Neutrophil (primary cell): Measurements from ENCODE around the gene GJC3.
"Not testable (repeated sequence)": the region's sequence is repeated elsewhere in the genome, so short reads cannot be mapped to it uniquely, and the experiment has no call there.

Source experiments
- H3K27ac ChIP-seq: fragments of 200-600 bp; sonication (generic); 2 replicates; pipeline ENCODE4 v1.5.1; 2016; ENCODE audit warnings: mild to moderate bottlenecking, moderate library complexity
- H3K27me3 ChIP-seq: fragments of 200-600 bp; sonication (generic); 2 replicates; pipeline ENCODE4 v1.6.0; 2016; ENCODE audit warnings: mild to moderate bottlenecking
- H3K36me3 ChIP-seq: fragments of 200-600 bp; sonication (generic); 2 replicates; pipeline ENCODE4 v1.5.1; 2017
- H3K4me1 ChIP-seq, 2 experiments: fragments of 200-600 bp in 1 of 2; sonication (generic) in 1 of 2; 1 replicate in 1 of 2; 2 replicates in 1 of 2; pipeline versions ENCODE4 v1.5.1 to v1.6.1; 2013 to 2016; ENCODE audit warnings: low read depth in 1 of 2, low read length in 1 of 2, mild to moderate bottlenecking in 1 of 2, moderate library complexity in 1 of 2; ENCODE audit not compliant: control insufficient read depth in 1 of 2, insufficient read depth in 1 of 2
- H3K4me3 ChIP-seq, 2 experiments: fragments of 200-600 bp in 1 of 2; sonication (generic) in 1 of 2; 1 replicate in 1 of 2; 2 replicates in 1 of 2; pipeline ENCODE4 v1.5.1; 2013 to 2016; ENCODE audit warnings: low read depth in 1 of 2, low read length in 1 of 2, mild to moderate bottlenecking in 1 of 2, moderate library complexity in 1 of 2
- H3K9me3 ChIP-seq: fragments of 200-600 bp; sonication (generic); 2 replicates; pipeline ENCODE4 v1.5.1; 2016
- CTCF ChIP-seq: fragments of 200-600 bp; sonication (generic); IDR thresholded peaks from 2 replicates; pipeline ENCODE4 v1.5.1; 2016; ENCODE audit warnings: antibody characterized with exemption

Gene GJC3

GRCh38 chr7:99971242-99971641, 41.8 kb upstream of the GJC3 start:
- peaks cover 59% of the 10 kb centered on the region for H3K27me3 ChIP-seq
- H3K9me3 ChIP-seq = no peaks in the 10 kb centered on the region

GRCh38 chr7:99969813-99970212, 40.4 kb upstream of the GJC3 start:
- H3K27me3 ChIP-seq = peaks cover 63% of the 10 kb centered on the region
- not testable (repeated sequence) for H3K36me3 ChIP-seq, H3K27ac ChIP-seq, H3K4me1 ChIP-seq, H3K4me3 ChIP-seq, H3K9me3 ChIP-seq

More at GRCh38 chr7:99971242-99971641, 41.8 kb upstream of the GJC3 start:
- no peaks in the 10 kb centered on the region for H3K4me1 ChIP-seq
- no peaks in the 10 kb centered on the region for H3K36me3 ChIP-seq
- no peak overlapping the region for H3K4me3 ChIP-seq
- H3K27ac ChIP-seq = no peak overlapping the region
- TF ChIP-seq CTCF = no peak

GRCh38 chr7:99969298-99969697, 39.9 kb upstream of the GJC3 start:
- TF ChIP-seq CTCF = no peak
- Histone ChIP-seq H3K36me3 (no peaks in the 10 kb centered on the region), H3K9me3 (no peaks in the 10 kb centered on the region), H3K4me1 (no peaks in the 10 kb centered on the region), H3K4me3 (no peak overlapping the region), H3K27ac (no peak overlapping the region), H3K27me3 (peaks cover 68% of the 10 kb centered on the region)

GRCh38 chr7:99958564-99959227, 29.3 kb upstream of the GJC3 start:
- Histone ChIP-seq H3K27ac (no peak overlapping the region), H3K4me3 (no peak overlapping the region), H3K9me3 (no peaks in the 10 kb centered on the region), H3K36me3 (no peaks in the 10 kb centered on the region), H3K27me3 (peaks cover 96% of the 10 kb centered on the region), H3K4me1 (peaks cover 2% of the 10 kb centered on the region in 2 experiments)
- no peak for TF ChIP-seq CTCF

GRCh38 chr7:99955247-99955646, 25.8 kb upstream of the GJC3 start:
- H3K27me3 ChIP-seq = peaks cover 76% of the 10 kb centered on the region
- no peaks in the 10 kb centered on the region for H3K9me3 ChIP-seq
- H3K36me3 ChIP-seq = no peaks in the 10 kb centered on the region
- peaks cover 6 to 8% of the 10 kb centered on the region in 2 experiments for H3K4me1 ChIP-seq
- no peak for TF ChIP-seq CTCF
- no peak overlapping the region for H3K4me3 ChIP-seq
- H3K27ac ChIP-seq = no peak overlapping the region

- H3K36me3 ChIP-seq, H3K4me1 ChIP-seq, H3K4me3 ChIP-seq, H3K9me3 ChIP-seq, H3K27ac ChIP-seq: not testable (repeated sequence)
- H3K27me3 ChIP-seq = peaks cover 76% of the 10 kb centered on the region
Measured at GRCh38 chr7:99954643-99955042, 25.2 kb upstream of the GJC3 start.

GRCh38 chr7:99953649-99954048, 24.2 kb upstream of the GJC3 start:
- no peak overlapping the region for H3K4me3 ChIP-seq
- no peak overlapping the region for H3K27ac ChIP-seq
- peaks cover 73% of the 10 kb centered on the region for H3K27me3 ChIP-seq
- no peaks in the 10 kb centered on the region for H3K9me3 ChIP-seq
- TF ChIP-seq CTCF = no peak
- H3K36me3 ChIP-seq = no peaks in the 10 kb centered on the region
- peaks cover 6 to 8% of the 10 kb centered on the region in 2 experiments for H3K4me1 ChIP-seq

GRCh38 chr7:99952649-99953048, 23.2 kb upstream of the GJC3 start:
- peaks cover 69% of the 10 kb centered on the region for H3K27me3 ChIP-seq
- H3K4me3 ChIP-seq, H3K4me1 ChIP-seq, H3K9me3 ChIP-seq, H3K27ac ChIP-seq, H3K36me3 ChIP-seq: not testable (repeated sequence)

- not testable (repeated sequence) for H3K36me3 ChIP-seq, H3K4me3 ChIP-seq, H3K9me3 ChIP-seq, H3K4me1 ChIP-seq, H3K27ac ChIP-seq
- peaks cover 51% of the 10 kb centered on the region for H3K27me3 ChIP-seq
Measured at GRCh38 chr7:99950819-99951218, 21.4 kb upstream of the GJC3 start.
